NCI-H2107 (cell line): Measurements from ENCODE around the gene EN2.

Experiments used
- DNase-seq: peaks from one replicate; lab custom pipeline; 2025; lab: John Stamatoyannopoulos, UW

Gene EN2

GRCh38 chr7:155486783-155487508, 29.0 kb downstream of the EN2 start:
- DNase-seq: no peak

GRCh38 chr7:155487509-155488482, 29.9 kb downstream of the EN2 start:
- peak; percentile 19 for DNase-seq

GRCh38 chr7:155488483-155489127, 30.7 kb downstream of the EN2 start:
- no peak for DNase-seq

- no peak for DNase-seq
Observed at GRCh38 chr7:155489158-155489840, 31.4 kb downstream of the EN2 start.

GRCh38 chr7:155489862-155490696, 32.1 kb downstream of the EN2 start:
- no peak for DNase-seq

- no peak for DNase-seq
Observed at GRCh38 chr7:155490697-155491628, 33.0 kb downstream of the EN2 start.

- DNase-seq: no peak
Observed at GRCh38 chr7:155491812-155492211, 33.9 kb downstream of the EN2 start.

GRCh38 chr7:155493744-155494538, 36.0 kb downstream of the EN2 start:
- no peak for DNase-seq

GRCh38 chr7:155494551-155494950, 36.6 kb downstream of the EN2 start:
- no peak for DNase-seq

- no peak for DNase-seq
Observed at GRCh38 chr7:155495440-155496248, 37.7 kb downstream of the EN2 start.

GRCh38 chr7:155496267-155497005, 38.5 kb downstream of the EN2 start:
- DNase-seq: no peak

- DNase-seq: no peak
Observed at GRCh38 chr7:155497149-155497901, 39.4 kb downstream of the EN2 start.

- DNase-seq: no peak
Observed at GRCh38 chr7:155505422-155505793, 47.5 kb downstream of the EN2 start.

- DNase-seq: no peak
Observed at GRCh38 chr7:155506854-155507337, 49.0 kb downstream of the EN2 start.

GRCh38 chr7:155507576-155507975, 49.6 kb downstream of the EN2 start:
- no peak for DNase-seq
